Fibroblast of lung (primary cell): ENCODE data around the gene FLNA. TPM values are rescaled to one million over a fixed set of nuclear protein-coding genes. Genes with fewer than 3 reads are reported as not detected.
"Not testable (repeated sequence)": the region's sequence is repeated elsewhere in the genome, so short reads cannot be mapped to it uniquely, and the experiment has no call there.

Experiments used
- DNase-seq, 2 donors: peaks; one replicate each; pipeline versions ENCODE4 v3.0.0 to v3.0.0-alpha.2; 2010; ENCODE audit warnings: low read depth in 2 of 2
- H2AFZ ChIP-seq: 2 replicates; pipeline ENCODE4 v1.5.1; 2012; ENCODE audit warnings: low read length, control low read depth, inconsistent platforms
- H3K27ac ChIP-seq: 2 replicates; pipeline ENCODE4 v1.5.1; 2011; ENCODE audit warnings: low read length, control low read depth; ENCODE audit not compliant: insufficient read depth
- H3K27me3 ChIP-seq: 2 replicates; pipeline ENCODE4 v1.5.1; 2011; ENCODE audit warnings: mild to moderate bottlenecking, low read length; ENCODE audit not compliant: control insufficient read depth, insufficient read depth
- H3K36me3 ChIP-seq: 2 replicates; pipeline ENCODE4 v1.5.1; 2011; ENCODE audit warnings: low read length; ENCODE audit not compliant: control insufficient read depth, insufficient read depth
- H3K4me1 ChIP-seq: 2 replicates; pipeline ENCODE4 v1.5.1; 2011; ENCODE audit warnings: low read length; ENCODE audit not compliant: control insufficient read depth, insufficient read depth; ENCODE audit errors: extremely low read depth
- H3K4me2 ChIP-seq: 2 replicates; pipeline ENCODE4 v1.5.1; 2011; ENCODE audit warnings: low read length, control low read depth; ENCODE audit not compliant: insufficient read depth; ENCODE audit errors: extremely low read depth
- H3K4me3 ChIP-seq, 4 experiments: fragments of 200-600 bp in 1 of 4; sonication (generic) in 1 of 4; replicated peaks in 1 of 4; 2 replicates each; pipeline ENCODE4 v1.5.1; 2011 to 2016; ENCODE audit warnings: low read length in 4 of 4, low read depth in 3 of 4, mild to moderate bottlenecking in 3 of 4, control low read depth in 2 of 4, inconsistent platforms in 1 of 4, mixed read lengths in 1 of 4; ENCODE audit not compliant: insufficient read depth in 1 of 4; ENCODE audit errors: control extremely low read depth in 1 of 4
- H3K79me2 ChIP-seq: 2 replicates; pipeline ENCODE4 v1.5.1; 2012; ENCODE audit warnings: mild to moderate bottlenecking, low read length, inconsistent platforms; ENCODE audit not compliant: control insufficient read depth, insufficient read depth
- H3K9ac ChIP-seq: 2 replicates; pipeline ENCODE4 v1.5.1; 2011; ENCODE audit warnings: mild to moderate bottlenecking, low read length, control low read depth; ENCODE audit not compliant: insufficient read depth
- H3K9me3 ChIP-seq: 2 replicates; pipeline ENCODE4 v1.5.1; 2012; ENCODE audit warnings: low read depth, low read length; ENCODE audit not compliant: control insufficient read depth, insufficient read depth
- H4K20me1 ChIP-seq: 2 replicates; pipeline ENCODE4 v1.5.1; 2011; ENCODE audit warnings: low read length; ENCODE audit not compliant: control insufficient read depth, insufficient read depth; ENCODE audit errors: extremely low read depth
- CTCF ChIP-seq, 2 donors: IDR thresholded peaks in 1 of 2; conservative IDR thresholded peaks in 1 of 2; 1 replicate in 1 of 2; 2 replicates in 1 of 2; pipeline ENCODE4 v1.5.1; 2011 to 2012; ENCODE audit warnings: low read length in 2 of 2, control low read depth in 1 of 2, inconsistent platforms in 1 of 2, low read depth in 1 of 2, mild to moderate bottlenecking in 1 of 2
- EZH2 ChIP-seq: IDR thresholded peaks from 2 replicates; pipeline ENCODE4 v1.5.1; 2012; ENCODE audit warnings: low read length, control low read depth, mild to moderate bottlenecking; ENCODE audit errors: missing control alignments
- polyA plus RNA-seq, 2 donors: library from polyadenylated mRNA; depleted of rRNA in 1 of 2; stranded (reverse) in 1 of 2; unstranded in 1 of 2; fragments of >200 nt; gene quantifications; 2 replicates each; pipeline ENCODE4 v1.2.1, GENCODE V29; 2011 to 2012; ENCODE audit warnings: missing spikeins in 1 of 2
- total RNA-seq: library from RNA; depleted of rRNA; stranded (reverse); fragments of >200 nt; gene quantifications from 2 replicates; pipeline ENCODE4 v1.2.1, GENCODE V29; 2014

The FLNA gene
- total and polyA plus RNA-seq, 2 donors (not counting 1 experiment from before 2014, with no cell fraction given), result 799 to 2,728 TPM

DNA sequence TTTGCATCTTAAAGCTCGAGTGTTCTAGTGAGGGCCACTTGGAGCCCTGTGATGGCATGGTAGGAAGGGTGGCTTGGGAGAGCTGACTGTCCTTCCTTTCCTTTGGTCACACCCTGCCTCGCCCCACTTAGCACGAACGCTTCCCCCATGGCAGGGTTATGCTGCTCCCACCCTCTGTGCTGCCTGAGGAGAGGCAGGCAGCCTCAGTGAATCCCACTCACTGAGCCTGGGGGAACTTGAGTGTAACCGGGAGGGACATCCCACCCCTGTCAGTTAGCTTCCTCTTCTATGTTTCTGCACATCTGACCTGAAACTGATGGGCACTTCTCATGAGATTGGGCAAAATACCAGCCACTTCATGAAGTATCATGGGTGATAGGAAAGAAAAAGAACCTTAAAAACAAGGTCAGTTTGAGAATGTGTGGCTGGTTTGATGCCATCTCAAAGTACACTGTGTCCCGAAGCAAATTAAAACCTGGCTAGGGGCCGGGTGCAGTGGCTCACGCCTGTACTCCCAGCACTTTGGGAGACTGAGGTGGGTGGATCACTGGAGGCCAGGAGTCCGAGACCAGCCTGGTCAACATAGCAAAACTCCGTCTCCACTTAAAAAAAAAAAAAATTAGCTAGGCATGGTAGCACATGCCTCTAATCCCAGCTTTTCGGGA, 68.8 kb downstream of the FLNA start:
- Histone ChIP-seq H3K27ac (no peak overlapping the region), H3K79me2 (no peaks in the 10 kb centered on the region), H4K20me1 (no peaks in the 10 kb centered on the region), H3K4me1 (no peaks in the 10 kb centered on the region), H3K4me2 (no peak overlapping the region), H3K36me3 (no peaks in the 10 kb centered on the region), H3K9ac (no peak overlapping the region), H3K27me3 (no peaks in the 10 kb centered on the region), H3K9me3 (no peaks in the 10 kb centered on the region), H3K4me3 (no peak overlapping the region), H2AFZ (no peak overlapping the region)
- TF ChIP-seq CTCF (conservative IDR thresholded peaks at IDR 0.05 in 1 of 2, IDR thresholded peaks at IDR 0.05 in 1 of 2; ENCODE audit: low read depth in 1 of 2, low read length in 2 of 2) (no peak), EZH2 (no peak)
- no peak for DNase-seq

GRCh38 chrX:154304846-154305245, 69.6 kb downstream of the FLNA start:
- no peaks in the 10 kb centered on the region for H3K9me3 ChIP-seq

DNA sequence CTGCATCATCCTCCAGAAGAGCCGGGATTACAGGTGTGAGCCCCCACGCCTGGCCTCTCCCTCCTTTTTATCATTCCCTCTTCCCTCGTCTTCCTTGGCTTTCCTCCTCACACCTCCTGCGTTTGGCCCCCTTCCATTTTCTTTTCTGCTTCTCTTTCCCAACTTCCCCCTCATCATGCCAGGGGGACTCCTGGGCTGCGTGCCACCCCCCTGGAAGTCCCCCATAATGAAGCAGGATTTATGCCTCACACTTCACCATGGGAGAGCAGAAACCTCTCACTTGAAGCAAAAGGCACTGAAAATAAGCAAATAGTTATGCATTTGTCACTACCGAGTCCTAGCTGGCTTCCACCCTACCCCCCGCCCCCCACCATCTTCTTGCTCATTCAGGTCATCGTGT, 71.0 kb downstream of the FLNA start:
- no peaks in the 10 kb centered on the region for H3K4me1 ChIP-seq
- H3K27ac ChIP-seq, result no peak overlapping the region
- H3K4me3 ChIP-seq, result no peak overlapping the region
- H3K4me2 ChIP-seq, result no peak overlapping the region
- H3K9me3 ChIP-seq, result no peaks in the 10 kb centered on the region
- no peaks in the 10 kb centered on the region for H4K20me1 ChIP-seq
- no peak for TF ChIP-seq CTCF (conservative IDR thresholded peaks at IDR 0.05 in 1 of 2, IDR thresholded peaks at IDR 0.05 in 1 of 2; ENCODE audit: low read depth in 1 of 2, low read length in 2 of 2)
- TF ChIP-seq EZH2, result no peak
- no peaks in the 10 kb centered on the region for H3K79me2 ChIP-seq
- no peaks in the 10 kb centered on the region for H3K27me3 ChIP-seq
- no peaks in the 10 kb centered on the region for H3K36me3 ChIP-seq
- DNase-seq, result no peak
- no peak overlapping the region for H3K9ac ChIP-seq
- H2AFZ ChIP-seq, result no peak overlapping the region

More at GRCh38 chrX:154304846-154305245, 69.6 kb downstream of the FLNA start:
- H3K4me2 ChIP-seq, result no peak overlapping the region
- H3K27me3 ChIP-seq, result no peaks in the 10 kb centered on the region
- H3K4me1 ChIP-seq, result no peaks in the 10 kb centered on the region
- H3K4me3 ChIP-seq, result no peak overlapping the region
- peak in 1 of 2 donors; percentile 33 for DNase-seq
- H2AFZ ChIP-seq, result no peak overlapping the region
- H3K9ac ChIP-seq, result no peak overlapping the region
- H3K36me3 ChIP-seq, result no peaks in the 10 kb centered on the region
- no peak for TF ChIP-seq CTCF (conservative IDR thresholded peaks at IDR 0.05 in 1 of 2, IDR thresholded peaks at IDR 0.05 in 1 of 2; ENCODE audit: low read depth in 1 of 2, low read length in 2 of 2)
- no peak for TF ChIP-seq EZH2
- no peaks in the 10 kb centered on the region for H4K20me1 ChIP-seq
- H3K79me2 ChIP-seq, result no peaks in the 10 kb centered on the region
- H3K27ac ChIP-seq, result no peak overlapping the region

DNA sequence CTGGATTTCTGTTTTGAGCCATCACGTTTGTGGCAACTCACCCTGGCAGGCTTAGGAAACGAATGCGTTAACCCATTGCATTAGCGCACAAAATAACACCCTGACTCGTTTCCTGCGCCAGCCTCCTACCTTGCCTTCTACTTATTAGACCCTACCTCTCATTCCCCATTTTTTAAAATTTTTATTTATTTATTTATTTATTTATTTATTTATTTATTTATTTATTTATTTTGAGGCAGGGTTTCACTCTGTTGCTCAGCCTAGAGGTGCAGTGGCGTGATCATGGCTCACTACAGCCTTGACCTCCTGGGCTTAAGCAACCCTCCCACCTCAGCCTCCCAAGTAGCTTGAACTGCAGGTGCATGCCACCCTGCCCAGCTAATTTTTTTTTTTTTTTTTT, 71.4 kb downstream of the FLNA start:
- H3K36me3 ChIP-seq, H3K4me3 ChIP-seq, H3K27me3 ChIP-seq, DNase-seq, H3K27ac ChIP-seq, H3K4me1 ChIP-seq, H2AFZ ChIP-seq, H4K20me1 ChIP-seq, H3K9ac ChIP-seq, H3K79me2 ChIP-seq, H3K9me3 ChIP-seq, H3K4me2 ChIP-seq: not testable (repeated sequence)
